ENCODE measurements around the gene TCAF1. TPM values are rescaled to one million over a fixed set of nuclear protein-coding genes. Genes with fewer than 3 reads are reported as not detected.

Gene TCAF1
- total and polyA plus RNA-seq, 8 donors: 9.7 to 94.6 (median 23.6) TPM

GRCh38 chr7:143902332-143902899 lies 440 bp upstream of the TCAF1 start:
- intact Hi-C loops (cut with DNase I; ENCODE audit: low total_unique reads): loop anchor here (10.0 kb wide), 1 partner anchor 58 kb away; no protein-coding TSS in a partner anchor
- 63 to 67% (median 64%) methylated on average over 14 of the region's 14 CpGs for WGBS, 5 donors
- no peaks in the 10 kb centered on the region for H3K9me3 ChIP-seq
- H3K36me3 ChIP-seq: no peaks in the 10 kb centered on the region
- H3K4me3 ChIP-seq: peak overlapping the region; percentile 60 to 75 (median 64)
- H3K27ac ChIP-seq: peak overlapping the region; percentile 85 to 97 (median 96)
- TF ChIP-seq POLR2A (IDR thresholded peaks at IDR 0.05): no peak
- TF ChIP-seq POLR2AphosphoS5 (IDR thresholded peaks at IDR 0.05): no peak
- TF ChIP-seq CTCF (IDR thresholded peaks at IDR 0.05): no peak
- no peak for TF ChIP-seq EP300 (IDR thresholded peaks at IDR 0.05)
- H3K27me3 ChIP-seq: no peaks in the 10 kb centered on the region
- H3K4me1 ChIP-seq: peaks cover 9 to 35% (median 20%) of the 10 kb centered on the region in 4 donors
- no peak for DNase-seq

DNA sequence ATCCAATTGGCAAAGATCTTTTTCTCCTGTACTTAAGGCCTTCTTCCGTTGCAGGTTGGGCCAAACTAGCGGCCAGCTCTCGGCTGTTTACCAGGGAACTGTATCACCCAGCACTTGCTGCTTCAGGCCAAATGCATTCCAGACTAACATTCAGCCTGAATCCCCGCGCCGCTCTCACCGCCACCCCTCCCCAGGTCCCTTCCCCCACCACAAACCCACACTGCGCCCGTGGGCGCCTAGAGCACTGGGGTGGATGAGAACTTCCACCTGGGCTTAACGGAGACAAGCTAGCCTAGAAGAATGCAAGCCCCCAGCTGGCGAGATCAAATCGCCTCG lies 676 bp downstream of the TCAF1 start:
- H3K4me1 ChIP-seq: peaks cover 9 to 39% (median 20%) of the 10 kb centered on the region in 4 donors
- WGBS, 5 donors: 0 to 2% (median 2%) methylated on average over 14 of the region's 14 CpGs
- TF ChIP-seq POLR2AphosphoS5 (IDR thresholded peaks at IDR 0.05): peak in 1 of 3 donors; percentile 20
- TF ChIP-seq EP300 (IDR thresholded peaks at IDR 0.05): no peak
- TF ChIP-seq POLR2A (IDR thresholded peaks at IDR 0.05): peak in 1 of 4 donors; percentile 21
- no peak for TF ChIP-seq CTCF (IDR thresholded peaks at IDR 0.05)
- no peaks in the 10 kb centered on the region for H3K36me3 ChIP-seq
- peak in 1 of 2 donors; percentile 44 for DNase-seq
- peak overlapping the region; percentile 60 to 75 (median 64) for H3K4me3 ChIP-seq
- intact Hi-C loops (cut with DNase I; ENCODE audit: low total_unique reads): loop anchor here (10.0 kb wide), 1 partner anchor 56 kb away; no protein-coding TSS in a partner anchor
- no peaks in the 10 kb centered on the region for H3K27me3 ChIP-seq
- H3K9me3 ChIP-seq: no peaks in the 10 kb centered on the region
- peak overlapping the region; percentile 85 to 97 (median 96) for H3K27ac ChIP-seq

GRCh38 chr7:143900230-143900766 lies 1.7 kb downstream of the TCAF1 start:
- 45 to 61% (median 50%) methylated on average over 5 of the region's 5 CpGs for WGBS, 5 donors
- Histone ChIP-seq H3K27ac (peak overlapping the region; percentile 16 to 97 (median 90)), H3K9me3 (no peaks in the 10 kb centered on the region), H3K27me3 (no peaks in the 10 kb centered on the region), H3K4me1 (peaks cover 9 to 43% (median 18%) of the 10 kb centered on the region in 4 donors), H3K4me3 (peak overlapping the region in 3 of 4 donors; percentile 0 to 75 (median 67)), H3K36me3 (no peaks in the 10 kb centered on the region)
- intact Hi-C loops (cut with DNase I; ENCODE audit: low total_unique reads): loop anchor here (10.0 kb wide), 1 partner anchor 55 kb away; no protein-coding TSS in a partner anchor
- DNase-seq: peak in 1 of 2 donors; percentile 50
- TF ChIP-seq POLR2AphosphoS5 (IDR thresholded peaks at IDR 0.05) (no peak), POLR2A (IDR thresholded peaks at IDR 0.05) (no peak), CTCF (IDR thresholded peaks at IDR 0.05) (no peak), EP300 (IDR thresholded peaks at IDR 0.05) (no peak)

- Histone ChIP-seq H3K27ac (no peak overlapping the region), H3K27me3 (no peaks in the 10 kb centered on the region), H3K4me3 (no peak overlapping the region), H3K36me3 (no peaks in the 10 kb centered on the region), H3K9me3 (no peaks in the 10 kb centered on the region), H3K4me1 (peaks cover 9 to 39% (median 18%) of the 10 kb centered on the region in 4 donors)
- no peak for DNase-seq
- no peak for TF ChIP-seq POLR2A (IDR thresholded peaks at IDR 0.05)
- TF ChIP-seq EP300 (IDR thresholded peaks at IDR 0.05): no peak
- no peak for TF ChIP-seq CTCF (IDR thresholded peaks at IDR 0.05)
- TF ChIP-seq POLR2AphosphoS5 (IDR thresholded peaks at IDR 0.05): no peak
- intact Hi-C loops (cut with DNase I; ENCODE audit: low total_unique reads): no loop called here
- WGBS, 5 donors: 91 to 100% (median 100%) methylated on average over 1 of the region's 1 CpG
Observed at GRCh38 chr7:143898810-143899209, 3.2 kb downstream of the TCAF1 start.
